SH-SY5Y (cell line): ENCODE results near the gene RAMAC.

Experiments
- GATA2 ChIP-seq: IDR thresholded peaks from 2 replicates; pipeline ENCODE4 v1.6.1; 2011; ENCODE audit warnings: mild to moderate bottlenecking, low read depth, low read length
- GATA3 ChIP-seq: IDR thresholded peaks from 2 replicates; pipeline ENCODE4 v1.6.1; 2011; ENCODE audit warnings: low read depth, mild to moderate bottlenecking, low read length, moderate library complexity

- TF ChIP-seq GATA2 (no peak), GATA3 (no peak)
Measured at GRCh38 chr15:83016906-83017305, 30.9 kb downstream of the RAMAC start.
